NCI-H1694 (cell line): ENCODE measurements around the gene SDCBP2.
"Not testable (repeated sequence)": the region's sequence is repeated elsewhere in the genome, so short reads cannot be mapped to it uniquely, and the experiment has no call there.

Experiments used
- DNase-seq: peaks from one replicate; lab custom pipeline; 2025; lab: John Stamatoyannopoulos, UW

Gene SDCBP2

GRCh38 chr20:1357921-1358671, 29.2 kb upstream of the SDCBP2 start:
- no peak for DNase-seq

- DNase-seq = no peak
Measured at GRCh38 chr20:1353956-1354355, 25.0 kb upstream of the SDCBP2 start.

- no peak for DNase-seq
Measured at GRCh38 chr20:1346315-1346969, 17.5 kb upstream of the SDCBP2 start.

- no peak for DNase-seq
Measured at GRCh38 chr20:1345756-1346093, 16.8 kb upstream of the SDCBP2 start.

GRCh38 chr20:1345030-1345755, 16.3 kb upstream of the SDCBP2 start:
- no peak for DNase-seq

GRCh38 chr20:1343446-1344124, 14.6 kb upstream of the SDCBP2 start:
- not testable (repeated sequence) for DNase-seq

- no peak for DNase-seq
Measured at GRCh38 chr20:1341561-1342265, 12.8 kb upstream of the SDCBP2 start.

GRCh38 chr20:1338801-1339200, 9.9 kb upstream of the SDCBP2 start:
- no peak for DNase-seq

GRCh38 chr20:1338096-1338495, 9.2 kb upstream of the SDCBP2 start:
- DNase-seq = no peak

GRCh38 chr20:1337441-1337840, 8.5 kb upstream of the SDCBP2 start:
- no peak for DNase-seq

- no peak for DNase-seq
Measured at GRCh38 chr20:1336699-1337367, 7.9 kb upstream of the SDCBP2 start.

GRCh38 chr20:1335961-1336698, 7.2 kb upstream of the SDCBP2 start:
- DNase-seq = no peak

GRCh38 chr20:1334761-1335160, 5.8 kb upstream of the SDCBP2 start:
- no peak for DNase-seq

GRCh38 chr20:1334370-1334731, 5.4 kb upstream of the SDCBP2 start:
- no peak for DNase-seq

GRCh38 chr20:1333462-1334369, 4.8 kb upstream of the SDCBP2 start:
- no peak for DNase-seq

- DNase-seq = no peak
Measured at GRCh38 chr20:1332749-1333300, 3.9 kb upstream of the SDCBP2 start.

GRCh38 chr20:1331801-1332453, 3.0 kb upstream of the SDCBP2 start:
- DNase-seq = no peak

GRCh38 chr20:1331101-1331500, 2.2 kb upstream of the SDCBP2 start:
- DNase-seq = no peak
